ENCODE results near the gene MNDA.
"Not testable (repeated sequence)": the region's sequence is repeated elsewhere in the genome, so short reads cannot be mapped to it uniquely, and the experiment has no call there.

MNDA gene

DNA sequence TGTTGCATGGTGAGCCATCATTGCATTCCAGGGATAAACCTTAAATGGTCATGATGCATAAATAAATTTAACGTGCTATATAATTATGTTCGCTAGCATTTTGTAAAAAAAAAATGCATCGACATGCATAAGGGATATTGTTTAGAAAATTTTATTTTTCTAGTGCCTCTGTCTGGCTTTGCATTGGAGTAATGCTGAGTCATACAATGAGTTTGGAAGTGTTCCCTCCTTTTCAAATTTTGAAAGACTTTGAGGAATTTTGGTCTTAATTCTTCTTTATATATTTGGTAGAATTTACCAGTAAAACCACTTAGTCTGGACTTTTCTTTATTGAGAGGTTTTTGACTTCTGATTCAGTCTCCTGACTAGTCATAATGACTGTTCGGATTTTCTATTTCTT is 4.9 kb downstream of the MNDA start:
- DNase-seq (ENCODE audit: low read depth, low spot score), result no peak
- no peak overlapping the region for H3K27ac ChIP-seq

DNA sequence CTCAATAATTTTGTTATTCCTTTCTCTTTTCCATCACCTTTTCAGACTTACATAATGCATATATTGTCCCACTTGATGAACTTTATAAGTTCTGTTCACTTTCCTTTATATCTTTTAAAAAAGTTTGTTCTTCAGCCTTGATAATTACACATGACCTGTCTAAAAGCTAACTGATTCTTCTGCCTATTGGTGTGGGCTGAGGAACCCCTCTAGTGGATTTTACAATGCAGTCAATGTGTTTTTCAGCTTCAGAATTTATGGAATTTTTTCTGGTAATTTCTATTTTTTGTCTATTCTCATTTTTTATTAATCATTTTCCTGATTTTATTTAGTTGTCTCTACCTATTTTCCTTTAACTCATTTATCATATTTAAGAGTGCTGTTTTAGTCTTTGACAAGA is 7.5 kb downstream of the MNDA start:
- no peak for DNase-seq (ENCODE audit: low read depth, low spot score)
- no peak overlapping the region for H3K27ac ChIP-seq

DNA sequence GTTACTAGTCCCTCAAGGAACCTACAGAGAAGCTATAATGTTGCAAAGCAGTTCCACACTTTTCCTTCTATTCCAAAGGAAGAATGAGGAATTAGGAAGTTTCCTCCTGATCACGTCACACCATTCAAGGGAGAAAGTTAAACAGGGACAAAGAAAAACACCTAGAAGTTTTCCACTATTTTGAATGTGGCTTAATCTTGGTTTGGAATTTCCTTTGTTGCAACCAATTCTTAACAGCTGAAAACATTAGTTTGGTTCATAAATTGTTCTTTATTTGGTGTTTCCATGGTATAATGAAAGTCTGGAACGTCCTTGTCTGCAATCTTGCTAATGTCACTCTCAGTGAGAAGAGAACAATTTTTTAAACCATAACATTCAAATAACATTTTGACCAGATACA is 8.4 kb downstream of the MNDA start:
- no peak overlapping the region for H3K27ac ChIP-seq
- DNase-seq (ENCODE audit: low read depth, low spot score), result no peak

DNA sequence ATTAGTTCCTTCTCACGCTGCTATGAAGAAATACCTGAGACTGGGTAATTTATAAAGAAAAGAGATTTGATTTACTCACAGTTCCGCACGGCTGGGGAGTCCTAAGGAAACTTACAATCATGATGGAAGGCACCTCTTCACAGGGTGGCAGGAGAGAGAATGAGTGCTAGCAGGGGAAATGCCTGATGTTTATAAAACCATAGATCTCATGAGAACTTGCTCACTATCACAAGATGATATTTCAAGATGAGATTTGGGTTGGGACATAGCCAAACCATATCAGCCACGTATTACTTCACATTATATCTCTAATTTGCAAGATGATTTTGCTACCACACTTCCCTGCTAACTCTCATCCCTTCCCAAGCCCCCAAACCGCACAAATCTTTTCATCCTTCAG is 9.1 kb downstream of the MNDA start:
- no peak for DNase-seq (ENCODE audit: low read depth, low spot score)
- H3K27ac ChIP-seq, result no peak overlapping the region

DNA sequence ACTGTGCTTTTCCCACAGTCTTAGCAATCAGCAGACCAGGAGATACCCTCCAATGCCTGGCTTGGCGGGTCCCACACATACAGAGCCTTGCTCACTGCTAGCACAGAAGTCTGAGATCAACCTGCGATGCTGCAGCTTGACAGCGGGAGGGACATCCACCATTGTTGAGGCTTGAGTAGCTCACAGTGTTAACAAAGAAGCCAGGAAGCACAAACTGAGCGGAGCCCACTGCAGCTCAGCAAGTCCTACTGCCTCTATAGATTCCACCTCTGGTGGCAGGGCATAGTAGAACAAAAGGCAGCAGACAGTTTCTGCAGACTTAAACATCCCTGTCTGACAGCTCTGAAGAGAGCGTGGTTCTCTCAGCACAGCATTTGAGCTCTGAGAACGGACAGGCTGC is 33.4 kb downstream of the MNDA start:
- DNase-seq (ENCODE audit: low read depth, low spot score), result no peak
- no peak overlapping the region for H3K27ac ChIP-seq

DNA sequence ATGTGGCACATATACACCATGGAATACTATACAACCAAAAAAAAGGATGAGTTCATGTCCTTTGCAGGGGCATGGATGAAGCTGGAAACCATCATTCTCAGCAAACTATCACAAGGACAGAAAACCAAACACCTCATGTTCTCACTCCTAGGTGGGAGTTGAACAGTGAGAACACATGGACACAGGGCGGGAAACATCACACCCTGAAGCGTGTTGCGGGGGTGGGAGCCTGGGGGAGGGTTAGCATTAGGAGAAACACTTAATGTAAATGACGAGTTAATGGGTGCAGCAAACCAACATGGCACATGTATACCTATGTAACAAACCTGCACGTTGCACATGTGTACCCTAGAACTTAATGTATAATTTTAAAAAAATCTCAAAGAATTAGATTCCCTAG is 39.3 kb downstream of the MNDA start:
- not testable (repeated sequence) for H3K27ac ChIP-seq; DNase-seq (ENCODE audit: low read depth, low spot score)

DNA sequence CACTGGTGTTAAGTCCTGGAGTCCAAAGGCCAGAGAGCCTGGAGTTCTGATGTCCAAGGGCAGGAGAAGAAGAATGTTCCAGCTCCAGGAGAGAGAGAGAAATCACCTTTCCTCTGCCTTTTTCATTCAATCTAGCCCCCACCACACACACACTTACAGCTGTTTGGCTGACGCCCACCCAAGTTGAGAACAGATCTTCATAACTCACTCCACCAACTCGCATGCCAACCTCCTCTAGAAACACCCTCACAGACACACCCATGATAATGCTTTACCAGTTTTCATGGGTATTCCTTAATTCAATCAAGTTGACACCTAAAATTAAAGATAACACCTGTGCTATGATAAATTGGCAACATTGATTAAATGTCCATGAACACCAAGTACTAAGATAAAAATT is 42.0 kb downstream of the MNDA start:
- no peak overlapping the region for H3K27ac ChIP-seq
- DNase-seq (ENCODE audit: low read depth, low spot score), result no peak

DNA sequence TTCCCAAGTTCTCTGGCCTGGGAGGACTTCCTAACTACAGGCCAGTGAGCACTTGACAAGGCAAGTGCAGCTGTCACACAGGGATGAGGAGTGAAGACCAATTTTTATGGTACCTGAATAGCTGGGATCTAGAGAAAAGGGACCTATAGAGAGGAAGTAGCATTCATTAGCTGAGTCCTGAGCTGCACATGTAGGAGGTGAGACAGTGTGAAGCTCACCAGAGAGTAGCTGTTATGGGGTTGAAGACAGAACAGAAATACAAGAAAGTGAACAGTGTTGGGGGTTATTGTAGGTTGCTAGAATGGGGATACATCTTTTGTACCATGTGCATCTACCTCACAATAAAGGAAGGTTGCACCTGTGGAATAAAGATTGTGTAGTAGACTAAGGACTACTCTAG is 62.5 kb downstream of the MNDA start:
- no peak for DNase-seq (ENCODE audit: low read depth, low spot score)
- H3K27ac ChIP-seq, result no peak overlapping the region

DNA sequence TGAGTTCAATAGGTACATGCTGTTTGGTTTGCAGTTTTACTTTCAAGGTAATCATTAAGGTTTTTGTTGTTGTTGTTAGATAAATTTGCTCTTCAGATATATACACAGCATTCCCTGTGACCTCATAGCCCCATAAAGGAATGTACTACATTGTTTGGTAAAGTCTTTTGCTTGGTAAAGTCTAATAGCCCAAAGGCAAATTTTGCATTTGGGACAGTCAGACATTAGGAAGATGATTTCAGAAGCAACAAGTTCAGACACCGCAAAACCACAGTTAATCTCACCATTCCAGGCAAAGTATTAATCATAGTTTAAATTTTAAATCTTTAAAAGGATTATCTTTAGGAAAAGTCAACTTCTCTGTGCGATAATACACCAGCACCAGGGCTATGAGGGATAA is 67.6 kb downstream of the MNDA start:
- no peak overlapping the region for H3K27ac ChIP-seq
- DNase-seq (ENCODE audit: low read depth, low spot score), result no peak
